ENCODE data around the gene SYNE3.

SYNE3 gene

GRCh38 chr14:95503365-95504134, 12.9 kb downstream of the SYNE3 start:
- no peak for DNase-seq

GRCh38 chr14:95502381-95502950, 14.0 kb downstream of the SYNE3 start:
- no peak for DNase-seq

- DNase-seq, result no peak
Observed at GRCh38 chr14:95500772-95501401, 15.6 kb downstream of the SYNE3 start.

- DNase-seq, result no peak
Observed at GRCh38 chr14:95500201-95500681, 16.2 kb downstream of the SYNE3 start.

- no peak for DNase-seq
Observed at GRCh38 chr14:95499354-95499750, 17.1 kb downstream of the SYNE3 start.

GRCh38 chr14:95498622-95499353, 17.7 kb downstream of the SYNE3 start:
- no peak for DNase-seq

GRCh38 chr14:95497561-95498011, 18.9 kb downstream of the SYNE3 start:
- no peak for DNase-seq

GRCh38 chr14:95496690-95497259, 19.7 kb downstream of the SYNE3 start:
- DNase-seq, result no peak

GRCh38 chr14:95496111-95496681, 20.3 kb downstream of the SYNE3 start:
- DNase-seq, result no peak

- DNase-seq, result no peak
Observed at GRCh38 chr14:95495538-95496025, 20.9 kb downstream of the SYNE3 start.

GRCh38 chr14:95495076-95495475, 21.4 kb downstream of the SYNE3 start:
- DNase-seq, result no peak

- DNase-seq, result no peak
Observed at GRCh38 chr14:95494456-95494855, 22.0 kb downstream of the SYNE3 start.

- DNase-seq, result no peak
Observed at GRCh38 chr14:95493976-95494375, 22.5 kb downstream of the SYNE3 start.

GRCh38 chr14:95493503-95493902, 22.9 kb downstream of the SYNE3 start:
- DNase-seq, result no peak

GRCh38 chr14:95491936-95492608, 24.4 kb downstream of the SYNE3 start:
- no peak for DNase-seq

GRCh38 chr14:95490727-95491451, 25.6 kb downstream of the SYNE3 start:
- DNase-seq, result no peak

GRCh38 chr14:95490138-95490509, 26.3 kb downstream of the SYNE3 start:
- DNase-seq, result peak; percentile 79

- DNase-seq, result no peak
Observed at GRCh38 chr14:95489214-95490137, 27.0 kb downstream of the SYNE3 start.

GRCh38 chr14:95488376-95489213, 27.9 kb downstream of the SYNE3 start:
- no peak for DNase-seq
